Fibroblast of pulmonary artery (primary cell): Measurements from ENCODE around the gene TC2N.
"Not testable (repeated sequence)": the region's sequence is repeated elsewhere in the genome, so short reads cannot be mapped to it uniquely, and the experiment has no call there.

Source experiments
- DNase-seq: peaks from one replicate; pipeline ENCODE4 v3.0.0-alpha.2; 2010; ENCODE audit warnings: low read depth
- H3K4me3 ChIP-seq: replicated peaks from 2 replicates; pipeline ENCODE4 v1.5.1; 2011; ENCODE audit warnings: low read depth, mild to moderate bottlenecking, control low read depth, low read length, moderate library complexity
- CTCF ChIP-seq: IDR thresholded peaks from 2 replicates; pipeline ENCODE4 v1.5.1; 2011; ENCODE audit warnings: mild to moderate bottlenecking, control low read depth, low read length, inconsistent platforms; ENCODE audit errors: missing control alignments

Gene TC2N

GRCh38 chr14:91748049-91748448, 119.3 kb downstream of the TC2N start:
- H3K4me3 ChIP-seq, result no peak overlapping the region
- DNase-seq, result no peak
- no peak for TF ChIP-seq CTCF

GRCh38 chr14:91745344-91745743, 122.0 kb downstream of the TC2N start:
- no peak overlapping the region for H3K4me3 ChIP-seq
- no peak for TF ChIP-seq CTCF
- no peak for DNase-seq

- no peak for DNase-seq
- no peak for TF ChIP-seq CTCF
- H3K4me3 ChIP-seq, result no peak overlapping the region
Observed at GRCh38 chr14:91744068-91744480, 123.3 kb downstream of the TC2N start.

- TF ChIP-seq CTCF, result no peak
- H3K4me3 ChIP-seq, result no peak overlapping the region
- DNase-seq, result no peak
Observed at GRCh38 chr14:91743305-91743653, 124.1 kb downstream of the TC2N start.

- DNase-seq, result no peak
- no peak for TF ChIP-seq CTCF
- H3K4me3 ChIP-seq, result no peak overlapping the region
Observed at GRCh38 chr14:91742621-91743304, 124.6 kb downstream of the TC2N start.

- not testable (repeated sequence) for DNase-seq, H3K4me3 ChIP-seq
Observed at GRCh38 chr14:91739867-91740266, 127.5 kb downstream of the TC2N start.

GRCh38 chr14:91737619-91738018, 129.7 kb downstream of the TC2N start:
- no peak for DNase-seq
- TF ChIP-seq CTCF, result no peak
- H3K4me3 ChIP-seq, result no peak overlapping the region
